COLO668 (cell line): ENCODE data around the gene INSYN2B.
"Not testable (repeated sequence)": the region's sequence is repeated elsewhere in the genome, so short reads cannot be mapped to it uniquely, and the experiment has no call there.

Experiments used
- DNase-seq: peaks from one replicate; lab custom pipeline; 2025; ENCODE audit not compliant: unreplicated experiment; lab: John Stamatoyannopoulos, UW

Gene INSYN2B

DNA sequence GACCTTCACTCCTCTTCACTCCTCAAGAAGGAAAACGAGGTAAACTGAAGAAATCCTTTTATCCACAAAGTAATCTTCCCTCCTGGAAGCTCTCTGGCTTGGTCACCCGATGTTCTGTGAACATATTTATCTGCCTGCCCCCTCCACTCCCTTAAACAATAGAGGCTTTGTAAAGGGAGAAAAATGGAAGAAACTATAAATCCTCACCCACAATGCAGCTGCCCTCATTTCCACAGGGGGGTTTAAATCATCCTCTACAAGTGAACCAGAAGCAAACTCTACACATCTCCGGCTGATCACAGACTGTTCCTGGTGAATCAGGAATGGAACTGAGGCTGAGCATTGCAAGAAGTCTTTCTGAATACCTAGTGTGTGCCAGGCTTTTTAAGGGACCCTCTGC lies 7.2 kb downstream of the INSYN2B start:
- DNase-seq: no peak

- no peak for DNase-seq
Measured at GRCh38 chr5:169971780-169972179, 8.5 kb downstream of the INSYN2B start.

- DNase-seq: no peak
Measured at GRCh38 chr5:169970911-169971765, 9.2 kb downstream of the INSYN2B start.

- DNase-seq: no peak
Measured at GRCh38 chr5:169970339-169970738, 10.0 kb downstream of the INSYN2B start.

- DNase-seq: no peak
Measured at GRCh38 chr5:169964246-169964645, 16.0 kb downstream of the INSYN2B start.

GRCh38 chr5:169960659-169961058 lies 19.6 kb downstream of the INSYN2B start:
- DNase-seq: no peak

GRCh38 chr5:169958278-169958677 lies 22.0 kb downstream of the INSYN2B start:
- no peak for DNase-seq

DNA sequence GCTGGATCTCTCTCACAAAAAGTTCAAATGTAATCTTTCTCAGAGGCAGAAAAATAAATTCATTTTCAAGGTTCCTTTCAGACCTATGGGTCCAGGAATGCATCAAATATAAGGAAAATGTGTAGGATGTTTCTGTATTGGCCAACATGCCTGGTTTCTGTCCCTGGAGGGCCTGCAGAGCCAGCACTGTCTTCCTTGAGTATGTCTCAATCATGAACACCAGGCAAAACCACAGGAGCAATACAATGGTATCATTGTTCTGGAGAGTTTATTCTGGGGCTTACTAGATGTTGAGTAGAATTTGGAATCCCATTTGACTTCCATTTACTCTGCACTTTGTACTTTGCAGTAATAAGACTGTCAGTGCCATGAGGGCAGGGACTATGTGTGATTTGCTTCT lies 23.5 kb downstream of the INSYN2B start:
- DNase-seq: no peak

DNA sequence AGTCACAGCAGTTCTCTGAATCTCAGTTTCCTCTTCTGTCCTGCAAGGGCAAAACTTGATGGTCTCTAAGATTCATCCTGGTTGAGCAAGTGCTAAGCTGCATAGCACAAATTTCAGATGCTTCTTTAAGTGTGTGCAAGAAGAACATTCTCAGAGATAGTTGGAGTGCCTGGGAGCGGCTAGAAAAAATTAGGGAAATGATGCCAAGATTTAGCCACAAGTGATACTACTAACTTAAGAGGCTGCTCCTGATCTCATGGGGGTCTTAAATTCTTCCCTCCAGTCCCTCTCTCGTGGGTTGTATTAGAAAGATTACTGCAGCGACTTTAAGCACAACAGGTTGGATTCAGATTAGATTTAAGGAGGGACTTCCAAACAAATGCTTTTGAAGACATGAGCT lies 24.2 kb downstream of the INSYN2B start:
- DNase-seq: no peak

- no peak for DNase-seq
Measured at GRCh38 chr5:169954786-169955185, 25.5 kb downstream of the INSYN2B start.

DNA sequence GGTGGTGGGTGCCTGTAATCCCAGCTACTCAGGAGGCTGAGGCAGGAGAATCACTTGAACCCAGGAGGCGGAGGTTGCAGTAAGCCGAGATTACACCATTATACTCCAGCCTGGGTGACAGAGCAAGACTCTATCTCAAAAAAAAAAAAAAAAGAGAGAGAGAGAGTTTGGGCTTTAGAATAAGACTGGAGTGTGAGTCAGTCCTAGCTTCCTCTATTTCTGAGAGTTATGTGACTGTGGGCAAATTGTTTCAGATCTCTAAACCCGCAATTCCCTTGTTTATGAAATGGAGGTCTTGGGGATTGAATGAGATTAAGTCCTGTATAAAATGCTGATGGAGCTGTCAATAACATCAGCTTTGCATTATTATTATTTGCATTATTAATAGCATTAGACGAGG lies 27.1 kb downstream of the INSYN2B start:
- not testable (repeated sequence) for DNase-seq

- DNase-seq: no peak
Measured at GRCh38 chr5:169950333-169950732, 30.0 kb downstream of the INSYN2B start.

DNA sequence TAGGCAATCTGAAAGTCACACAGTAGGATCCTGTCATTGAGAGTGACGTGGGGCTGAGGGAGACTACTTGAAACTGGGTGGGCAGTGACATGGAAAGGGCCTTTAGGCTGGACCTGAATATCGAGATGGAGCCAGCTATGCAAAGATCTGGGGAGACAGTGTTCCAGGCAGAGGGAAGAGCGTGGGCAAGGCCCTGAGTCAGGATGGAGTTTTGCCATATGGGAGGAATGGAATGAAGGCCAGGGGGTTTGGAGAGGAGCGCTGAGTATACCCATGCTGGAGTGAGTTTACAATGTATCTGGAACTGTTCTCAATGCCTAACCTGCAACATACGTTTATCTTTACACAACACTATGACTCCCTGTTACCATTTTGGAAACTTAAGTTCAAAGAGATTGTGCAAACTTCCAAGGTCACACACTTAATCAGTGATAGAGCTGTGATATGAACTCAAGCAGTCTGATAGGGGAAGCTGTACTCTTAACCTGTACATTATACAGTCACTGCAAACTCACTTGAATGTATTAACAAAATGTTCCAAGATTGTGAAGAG lies 33.5 kb downstream of the INSYN2B start:
- DNase-seq: no peak

- DNase-seq: no peak
Measured at GRCh38 chr5:169945831-169946261, 34.4 kb downstream of the INSYN2B start.

DNA sequence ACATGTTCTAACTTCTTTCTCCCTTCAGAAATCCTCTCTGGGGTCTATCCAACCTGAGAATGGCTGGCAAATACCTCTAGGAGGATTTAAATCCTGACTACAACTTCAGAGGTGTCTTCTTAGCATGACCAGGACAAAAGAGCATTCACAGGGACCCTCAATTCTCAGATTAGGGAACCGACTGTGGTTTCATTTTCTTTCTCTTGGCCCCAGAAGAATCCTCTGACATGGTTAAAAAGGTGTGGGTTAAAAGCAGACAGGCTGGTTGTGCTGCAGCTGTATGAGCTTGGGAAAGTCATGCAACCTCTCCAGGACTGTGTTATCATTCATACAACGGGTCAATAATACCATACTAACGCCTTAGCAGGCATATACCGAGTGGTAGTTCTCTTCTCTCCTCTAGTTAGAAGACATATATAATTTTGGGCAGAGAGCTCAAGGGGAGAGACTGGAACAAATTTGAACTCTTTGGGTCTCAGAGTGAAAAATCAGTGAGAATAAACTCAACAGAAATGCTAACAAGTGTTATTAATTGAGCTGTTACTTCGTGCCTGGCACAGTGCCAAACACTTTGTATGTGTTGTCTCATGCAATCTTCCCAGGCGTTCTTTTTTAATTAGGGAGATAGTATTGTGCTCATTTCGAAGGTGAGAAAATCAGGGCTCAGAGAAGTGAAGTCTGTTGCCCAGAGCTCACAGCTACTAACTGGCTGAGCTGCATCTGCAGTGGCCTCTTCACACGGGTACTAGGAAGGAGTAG lies 35.2 kb downstream of the INSYN2B start:
- DNase-seq: no peak

DNA sequence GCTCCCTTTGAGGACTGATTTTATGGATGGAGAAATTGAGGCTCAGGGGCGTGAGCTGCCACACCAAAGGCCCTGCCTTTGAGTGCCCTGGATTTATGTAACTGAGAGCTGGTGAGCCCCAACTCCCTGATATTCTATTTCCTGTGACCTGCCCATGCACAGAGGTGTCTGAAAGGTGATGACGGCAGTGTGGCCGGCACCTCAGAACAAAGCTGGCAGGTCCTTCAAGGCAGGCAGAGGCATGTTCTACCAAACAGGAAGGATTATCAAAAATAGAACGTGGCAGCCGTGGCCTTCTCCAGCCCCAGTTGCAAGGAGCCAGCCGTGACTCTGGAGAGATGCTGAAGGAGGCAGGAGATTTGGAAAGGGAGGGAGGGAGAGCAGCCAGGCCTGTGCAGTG lies 36.2 kb downstream of the INSYN2B start:
- DNase-seq: no peak

DNA sequence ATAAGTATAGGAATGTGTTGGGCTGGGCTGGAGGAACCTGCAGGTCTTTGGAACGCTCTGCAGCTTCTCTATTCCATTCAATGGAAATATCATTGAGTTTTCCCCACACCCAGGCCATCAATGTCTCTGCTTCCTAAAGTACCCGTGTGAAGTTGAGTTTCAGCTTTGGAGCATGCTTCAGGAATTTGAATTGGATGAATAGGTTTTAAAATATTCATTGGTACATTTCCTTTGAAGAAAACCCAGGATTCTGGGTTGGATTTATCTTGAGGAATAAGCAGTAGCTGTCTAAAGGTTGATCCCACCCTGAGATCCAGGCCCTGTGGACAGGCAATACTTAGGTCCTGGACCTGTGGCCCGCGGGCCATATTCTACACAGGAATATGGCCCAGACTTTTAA lies 37.3 kb downstream of the INSYN2B start:
- DNase-seq: no peak

GRCh38 chr5:169942181-169942580 lies 38.1 kb downstream of the INSYN2B start:
- no peak for DNase-seq

GRCh38 chr5:169941542-169941941 lies 38.8 kb downstream of the INSYN2B start:
- no peak for DNase-seq

DNA sequence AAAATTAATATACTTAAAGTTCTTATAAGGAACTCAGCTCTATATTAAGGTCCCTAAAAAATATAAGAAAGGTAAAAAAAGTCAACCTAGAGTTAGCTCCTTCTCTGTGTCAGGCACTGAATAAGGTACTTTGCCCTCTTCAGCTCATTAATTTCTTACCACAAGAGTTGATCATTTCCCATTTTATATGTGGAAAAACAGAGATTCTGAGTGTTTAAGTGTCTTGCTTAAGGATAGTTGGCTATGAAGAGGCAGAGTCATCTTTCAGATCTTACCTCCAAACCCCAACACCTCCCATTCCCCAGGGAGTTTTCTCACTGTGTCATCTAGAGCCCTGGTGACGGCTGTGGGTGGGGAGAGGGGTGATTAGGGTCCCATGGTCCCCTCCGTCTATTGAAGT lies 40.6 kb downstream of the INSYN2B start:
- no peak for DNase-seq

DNA sequence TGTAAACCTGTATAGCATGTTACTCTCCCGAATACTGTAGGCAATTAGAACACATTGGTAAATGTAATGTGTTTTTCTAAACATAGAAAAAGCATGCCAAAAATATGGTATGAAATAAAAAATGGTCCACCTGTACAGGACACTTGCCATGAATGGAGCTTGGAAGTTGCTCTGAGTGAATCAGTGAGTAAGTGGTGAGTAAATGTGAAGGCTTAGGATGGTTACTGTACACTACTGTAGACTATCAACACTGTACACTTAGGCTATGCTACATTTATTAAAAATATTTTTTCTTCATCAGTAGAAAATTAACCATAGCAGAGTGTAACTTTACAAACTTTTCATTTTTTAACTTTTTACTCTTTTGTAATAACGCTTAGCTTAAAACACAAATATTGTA lies 41.9 kb downstream of the INSYN2B start:
- DNase-seq: no peak

- DNase-seq: no peak
Measured at GRCh38 chr5:169935762-169936161, 44.5 kb downstream of the INSYN2B start.
